CD14-positive monocyte (primary cell): ENCODE data around the gene NNMT. TPM values are rescaled to one million over a fixed set of nuclear protein-coding genes. Genes with fewer than 3 reads are reported as not detected.
A peak's percentile ranks its signal among the peaks of the same experiment; 100 is the strongest.

ENCODE experiments used
- DNase-seq, 3 donors: peaks; one replicate each; pipeline ENCODE4 v3.0.0-alpha.2; 2011 to 2022
- H2AFZ ChIP-seq: 2 replicates; pipeline ENCODE4 v1.6.0; 2012; ENCODE audit warnings: mild to moderate bottlenecking, low read depth, low read length, inconsistent platforms; ENCODE audit not compliant: insufficient read depth, poor library complexity, severe bottlenecking
- H3K27ac ChIP-seq, 2 donors: 1 replicate in 1 of 2; 2 replicates in 1 of 2; pipeline ENCODE4 v1.5.1; 2012 to 2013; ENCODE audit warnings: low read length in 2 of 2, control low read depth in 1 of 2, inconsistent platforms in 1 of 2, low read depth in 1 of 2, mild to moderate bottlenecking in 1 of 2
- H3K27me3 ChIP-seq, 2 donors: one replicate each; pipeline versions ENCODE4 v1.6.0 to v1.6.1; 2011 to 2013; ENCODE audit warnings: low read length in 2 of 2; ENCODE audit not compliant: control insufficient read depth in 2 of 2, insufficient read depth in 2 of 2
- H3K36me3 ChIP-seq, 2 donors: replicated peaks in 1 of 2; 1 replicate in 1 of 2; 2 replicates in 1 of 2; pipeline versions ENCODE4 v1.5.1 to v1.6.1; 2012 to 2013; ENCODE audit warnings: low read length in 2 of 2, control low read depth in 1 of 2, inconsistent platforms in 1 of 2, mild to moderate bottlenecking in 1 of 2; ENCODE audit not compliant: insufficient read depth in 2 of 2, control insufficient read depth in 1 of 2
- H3K4me1 ChIP-seq, 2 donors: 1 replicate in 1 of 2; 2 replicates in 1 of 2; pipeline versions ENCODE4 v1.5.1 to v1.6.1; 2012 to 2013; ENCODE audit warnings: low read length in 2 of 2, control low read depth in 1 of 2, inconsistent platforms in 1 of 2, mild to moderate bottlenecking in 1 of 2, moderate library complexity in 1 of 2; ENCODE audit not compliant: insufficient read depth in 2 of 2, control insufficient read depth in 1 of 2
- H3K4me2 ChIP-seq: replicated peaks from 2 replicates; pipeline ENCODE3; 2012; ENCODE audit warnings: low read length, moderate library complexity, mild to moderate bottlenecking; ENCODE audit not compliant: poor library complexity, severe bottlenecking; ENCODE audit errors: extremely low read depth
- H3K4me3 ChIP-seq, 3 experiments: fragments of 200-600 bp in 1 of 3; sonication (generic) in 1 of 3; replicated peaks in 1 of 3; 1 replicate in 2 of 3; 2 replicates in 1 of 3; pipeline ENCODE4 v1.5.1; 2011 to 2013; ENCODE audit warnings: low read length in 3 of 3, mild to moderate bottlenecking in 3 of 3, control low read depth in 2 of 3, low read depth in 2 of 3, inconsistent platforms in 1 of 3, moderate library complexity in 1 of 3
- H3K79me2 ChIP-seq: 2 replicates; pipeline ENCODE4 v1.6.0; 2012; ENCODE audit warnings: mild to moderate bottlenecking, control low read depth, inconsistent platforms, low read length, moderate library complexity; ENCODE audit not compliant: insufficient read depth
- H3K9ac ChIP-seq: 2 replicates; pipeline ENCODE4 v1.6.0; 2017; ENCODE audit warnings: low read length, mild to moderate bottlenecking; ENCODE audit not compliant: insufficient read depth, poor library complexity, severe bottlenecking
- H3K9me3 ChIP-seq, 2 donors: replicated peaks in 1 of 2; 1 replicate in 1 of 2; 2 replicates in 1 of 2; pipeline versions ENCODE4 v1.5.1 to v1.6.1; 2012 to 2013; ENCODE audit warnings: low read length in 2 of 2, control low read depth in 1 of 2; ENCODE audit not compliant: control insufficient read depth in 1 of 2, insufficient read depth in 1 of 2
- H4K20me1 ChIP-seq: 2 replicates; pipeline ENCODE4 v1.6.0; 2012; ENCODE audit warnings: mild to moderate bottlenecking, low read length, control low read depth, moderate library complexity; ENCODE audit not compliant: insufficient read depth
- H3K27ac Mint-ChIP-seq, 7 donors: one replicate each; pipeline ENCODE4 v1.8.0; 2020; ENCODE audit warnings: mild to moderate bottlenecking in 7 of 7, mixed read lengths in 7 of 7, moderate library complexity in 6 of 7, inconsistent platforms in 2 of 7
- H3K27me3 Mint-ChIP-seq, 3 donors: one replicate each; pipeline ENCODE4 v1.8.0; 2021 to 2022; ENCODE audit warnings: low read depth in 3 of 3, mild to moderate bottlenecking in 3 of 3, mixed read lengths in 3 of 3, moderate library complexity in 3 of 3, inconsistent platforms in 1 of 3
- H3K36me3 Mint-ChIP-seq, 2 donors: one replicate each; pipeline ENCODE4 v1.8.0; 2020; ENCODE audit warnings: mixed read lengths in 2 of 2, inconsistent platforms in 1 of 2, mild to moderate bottlenecking in 1 of 2
- H3K4me1 Mint-ChIP-seq: one replicate; pipeline ENCODE4 v1.8.0; 2020; ENCODE audit warnings: mild to moderate bottlenecking, mixed read lengths
- H3K4me3 Mint-ChIP-seq, 2 donors: one replicate each; pipeline ENCODE4 v1.8.0; 2020; ENCODE audit warnings: mild to moderate bottlenecking in 2 of 2, mixed read lengths in 2 of 2, moderate library complexity in 1 of 2
- H3K9me3 Mint-ChIP-seq, 7 donors: one replicate each; pipeline ENCODE4 v1.8.0; 2020 to 2022; ENCODE audit warnings: mixed read lengths in 7 of 7, mild to moderate bottlenecking in 6 of 7, moderate library complexity in 6 of 7, inconsistent platforms in 2 of 7
- WGBS: methylation state at CpG from one replicate; pipeline ENCODE4 v1.1.5; 2013; ENCODE audit warnings: missing lambda C conversion rate; ENCODE audit not compliant: insufficient coverage; 5-methylcytosine and 5-hydroxymethylcytosine counted together
- intact Hi-C, 2 donors: fragments of 100-400 bp; cut with micrococcal nuclease; formaldehyde crosslinking; loops; one replicate each; pipeline versions ENCODE4 v1.15.0 to v1.15.1; 2023
- polyA plus RNA-seq, 3 donors: library from polyadenylated mRNA; depleted of rRNA in 1 of 3; unstranded in 2 of 3; stranded (reverse) in 1 of 3; fragments of 300-500 nt in 2 of 3; fragments of >200 nt in 1 of 3; fragmentation: Illumina TruSeq in 2 of 3; gene quantifications; 1 replicate in 2 of 3; 2 replicates in 1 of 3; pipeline ENCODE4 v1.2.3, GENCODE V29; 2012 to 2021
- TF ChIP-seq, protein P1 (sequence below): fragments of 200-600 bp; IDR thresholded peaks from one replicate; pipeline ENCODE4 v1.8.0; 2022; ENCODE audit warnings: antibody characterized with exemption, mild to moderate bottlenecking

Gene NNMT
- polyA plus RNA-seq, 3 donors = not detected

DNA sequence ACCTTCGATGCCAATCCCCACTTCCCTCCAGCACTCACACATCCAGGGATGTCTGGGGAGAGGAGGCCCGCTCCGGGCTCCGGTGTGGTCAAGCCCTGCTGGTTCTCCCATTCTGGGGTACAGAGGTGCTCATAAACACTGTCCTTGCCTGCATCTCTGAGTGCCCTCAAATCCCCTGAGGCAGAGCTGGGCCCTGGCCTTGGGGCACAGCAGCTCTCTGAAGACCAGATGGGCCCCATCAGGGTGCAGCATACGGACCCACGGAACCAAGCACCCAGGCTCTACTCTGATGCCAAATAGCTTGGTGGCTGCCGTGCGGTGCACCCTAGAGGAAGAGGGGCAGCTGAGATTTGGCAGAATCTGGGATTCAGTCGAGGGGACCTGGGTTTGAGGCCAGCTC, 35.7 kb upstream of the NNMT start:
- H3K9me3 ChIP-seq = no peaks in the 10 kb centered on the region
- intact Hi-C loops = loop anchor here (1.0 to 5.0 kb wide), 5 partner anchors 224 to 364 kb away; no protein-coding TSS in a partner anchor
- no peaks in the 10 kb centered on the region for H3K36me3 ChIP-seq
- peaks cover 28% of the 10 kb centered on the region in 2 donors for H3K4me1 ChIP-seq
- 78% methylated on average over 9 of the region's 9 CpGs for WGBS
- Mint-ChIP-seq H3K4me3 (no peak overlapping the region), H3K36me3 (no peaks in the 10 kb centered on the region), H3K27ac (peak overlapping the region in 2 of 7 donors; percentile 26 to 77), H3K27me3 (peaks cover 0 to 4% (median 2%) of the 10 kb centered on the region in 3 donors), H3K9me3 (no peaks in the 10 kb centered on the region), H3K4me1 (peaks cover 22% of the 10 kb centered on the region)
- no peaks in the 10 kb centered on the region for H4K20me1 ChIP-seq
- no peak overlapping the region for H2AFZ ChIP-seq
- no peak for DNase-seq
- no peak overlapping the region for H3K4me2 ChIP-seq
- H3K27me3 ChIP-seq = peaks cover 0 to 4% of the 10 kb centered on the region in 2 donors
- no peak overlapping the region for H3K27ac ChIP-seq
- no peak overlapping the region for H3K4me3 ChIP-seq
- H3K79me2 ChIP-seq = no peaks in the 10 kb centered on the region
- no peak overlapping the region for H3K9ac ChIP-seq
- TF ChIP-seq, protein P1, sequence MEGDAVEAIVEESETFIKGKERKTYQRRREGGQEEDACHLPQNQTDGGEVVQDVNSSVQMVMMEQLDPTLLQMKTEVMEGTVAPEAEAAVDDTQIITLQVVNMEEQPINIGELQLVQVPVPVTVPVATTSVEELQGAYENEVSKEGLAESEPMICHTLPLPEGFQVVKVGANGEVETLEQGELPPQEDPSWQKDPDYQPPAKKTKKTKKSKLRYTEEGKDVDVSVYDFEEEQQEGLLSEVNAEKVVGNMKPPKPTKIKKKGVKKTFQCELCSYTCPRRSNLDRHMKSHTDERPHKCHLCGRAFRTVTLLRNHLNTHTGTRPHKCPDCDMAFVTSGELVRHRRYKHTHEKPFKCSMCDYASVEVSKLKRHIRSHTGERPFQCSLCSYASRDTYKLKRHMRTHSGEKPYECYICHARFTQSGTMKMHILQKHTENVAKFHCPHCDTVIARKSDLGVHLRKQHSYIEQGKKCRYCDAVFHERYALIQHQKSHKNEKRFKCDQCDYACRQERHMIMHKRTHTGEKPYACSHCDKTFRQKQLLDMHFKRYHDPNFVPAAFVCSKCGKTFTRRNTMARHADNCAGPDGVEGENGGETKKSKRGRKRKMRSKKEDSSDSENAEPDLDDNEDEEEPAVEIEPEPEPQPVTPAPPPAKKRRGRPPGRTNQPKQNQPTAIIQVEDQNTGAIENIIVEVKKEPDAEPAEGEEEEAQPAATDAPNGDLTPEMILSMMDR = no peak

DNA sequence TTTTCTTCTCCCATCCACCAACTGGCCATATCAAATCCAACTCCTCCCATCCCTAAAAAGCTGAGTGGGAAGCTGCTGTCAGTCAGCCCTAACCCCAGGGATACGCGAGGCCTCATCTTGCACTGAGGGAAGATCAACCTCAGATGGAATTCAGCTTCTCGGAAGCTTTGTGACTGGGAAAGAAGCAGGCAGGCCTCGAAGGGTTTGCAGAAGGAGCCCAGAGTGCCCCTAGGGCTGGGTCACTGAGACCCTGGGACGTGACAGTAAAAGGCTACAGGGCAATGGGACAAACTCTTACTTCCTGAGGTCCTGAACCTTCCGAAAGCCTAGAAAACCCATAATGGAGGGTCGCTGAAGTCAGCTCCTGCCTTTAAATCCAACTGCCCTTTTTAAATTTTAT, 34.4 kb upstream of the NNMT start:
- Histone ChIP-seq H2AFZ (no peak overlapping the region), H3K4me3 (no peak overlapping the region), H3K27ac (no peak overlapping the region), H3K4me2 (no peak overlapping the region), H3K9me3 (no peaks in the 10 kb centered on the region), H3K36me3 (no peaks in the 10 kb centered on the region), H3K9ac (no peak overlapping the region), H4K20me1 (no peaks in the 10 kb centered on the region), H3K79me2 (no peaks in the 10 kb centered on the region), H3K4me1 (peaks cover 28% of the 10 kb centered on the region in 2 donors), H3K27me3 (peaks cover 0 to 4% of the 10 kb centered on the region in 2 donors)
- Mint-ChIP-seq H3K36me3 (no peaks in the 10 kb centered on the region), H3K27ac (no peak overlapping the region), H3K4me1 (peaks cover 22% of the 10 kb centered on the region), H3K27me3 (peaks cover 0 to 4% (median 0%) of the 10 kb centered on the region in 3 donors), H3K4me3 (no peak overlapping the region), H3K9me3 (no peaks in the 10 kb centered on the region)
- TF ChIP-seq, protein P1 = no peak
- intact Hi-C loops = loop anchor here (2.0 to 5.0 kb wide), 4 partner anchors 225 to 365 kb away; no protein-coding TSS in a partner anchor
- DNase-seq = no peak
- 94% methylated on average over 6 of the region's 7 CpGs for WGBS
